ENCODE results near the gene SULF2.

Gene SULF2

DNA sequence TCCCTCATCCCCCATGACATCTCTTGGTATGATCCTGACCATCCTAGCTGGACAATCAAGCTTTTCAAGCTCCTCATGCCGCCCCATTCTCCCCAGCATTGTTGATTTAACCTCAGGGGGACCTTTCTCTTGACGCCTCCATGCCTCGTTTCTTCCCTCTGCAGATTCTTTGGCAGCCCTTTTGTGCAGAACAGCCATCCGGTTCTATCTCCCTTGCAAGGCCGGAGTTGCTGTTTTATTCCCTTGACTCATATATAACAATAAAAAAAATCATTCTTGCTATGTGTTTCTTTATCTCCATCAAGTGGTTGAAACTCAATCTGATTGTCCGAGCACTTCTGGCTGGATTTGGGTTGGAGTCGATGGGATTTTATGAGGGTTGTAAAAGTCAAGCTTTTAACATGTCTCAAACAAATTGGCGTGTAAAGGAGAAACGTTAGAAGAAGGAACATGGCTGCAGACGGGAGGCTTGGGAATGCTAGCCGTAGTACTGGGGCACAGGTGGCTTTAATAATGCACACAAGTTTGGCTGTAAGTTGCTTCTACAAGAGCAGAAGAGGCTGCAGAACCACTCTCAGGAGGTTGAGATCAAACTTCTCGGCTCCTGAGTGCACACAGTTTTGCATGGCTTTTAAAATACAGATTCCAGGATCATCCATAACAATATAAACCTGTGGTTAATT, 3.9 kb upstream of the SULF2 start:
- peaks cover 0 to 16% (median 3%) of the 10 kb centered on the region in 11 experiments; a peak in 11 of 22 replicates for H4K20me1 ChIP-seq
- no peaks in the 10 kb centered on the region for H3K36me3 ChIP-seq
- H3K27me3 ChIP-seq, result peaks cover 27 to 60% (median 50%) of the 10 kb centered on the region in 11 experiments
- no peak overlapping the region for H3K4me3 ChIP-seq
- H3K4me1 ChIP-seq, result peaks cover 17 to 34% (median 28%) of the 10 kb centered on the region in 10 experiments
- no peak for TF ChIP-seq Cebpa-rat (IDR thresholded peaks at IDR 0.05)
- no peak overlapping the region for H3K4me2 ChIP-seq
- H3K9ac ChIP-seq, result no peak overlapping the region
- H3K9me3 ChIP-seq (replicated peaks in 1 of 11), result no peaks in the 10 kb centered on the region
- no peak overlapping the region for H3K27ac ChIP-seq

DNA sequence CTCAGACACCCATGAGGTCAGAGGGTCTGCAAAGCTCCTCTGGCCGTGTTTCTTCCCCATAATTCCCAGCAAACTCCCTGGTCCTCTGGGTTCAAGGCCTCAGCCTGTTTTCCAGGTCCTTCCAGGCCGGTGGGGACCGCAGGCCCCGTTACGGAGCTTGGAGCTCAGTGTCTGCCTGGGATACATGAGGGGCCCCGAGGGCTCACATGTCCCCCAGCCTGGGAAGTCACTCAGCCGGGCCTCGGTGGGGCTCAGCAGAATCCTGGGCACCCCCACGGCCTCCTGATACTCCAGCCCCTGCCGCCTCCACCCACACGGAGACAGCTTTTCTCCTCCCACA, 3.4 kb upstream of the SULF2 start:
- no peaks in the 10 kb centered on the region for H3K36me3 ChIP-seq
- H3K9me3 ChIP-seq (replicated peaks in 1 of 11), result no peaks in the 10 kb centered on the region
- H3K4me2 ChIP-seq, result no peak overlapping the region
- H3K27ac ChIP-seq, result no peak overlapping the region
- no peak for TF ChIP-seq Cebpa-rat (IDR thresholded peaks at IDR 0.05)
- peaks cover 22 to 39% (median 33%) of the 10 kb centered on the region in 10 experiments for H3K4me1 ChIP-seq
- H3K27me3 ChIP-seq, result peaks cover 32 to 65% (median 55%) of the 10 kb centered on the region in 11 experiments
- peaks cover 0 to 21% (median 9%) of the 10 kb centered on the region in 11 experiments; a peak in 12 of 22 replicates for H4K20me1 ChIP-seq
- no peak overlapping the region for H3K4me3 ChIP-seq
- H3K9ac ChIP-seq, result no peak overlapping the region

DNA sequence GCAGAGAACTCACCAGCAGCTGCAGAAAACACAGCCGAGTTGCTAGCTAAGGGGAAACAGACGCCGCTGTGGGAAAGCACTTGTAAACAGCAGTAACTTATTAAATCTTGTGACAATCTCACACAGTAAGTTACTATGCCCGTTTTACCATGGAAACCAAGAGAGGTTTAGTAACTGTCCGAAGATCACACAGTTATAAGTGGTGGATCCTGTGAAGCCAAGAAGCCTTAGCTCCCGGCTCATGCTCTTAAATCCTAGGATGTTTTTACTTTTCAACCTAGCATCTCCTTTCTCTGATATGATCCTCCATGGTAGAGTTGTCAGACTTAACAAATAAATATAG, 1.5 kb upstream of the SULF2 start:
- Histone ChIP-seq H3K27me3 (peaks cover 47 to 85% (median 74%) of the 10 kb centered on the region in 11 experiments), H3K4me3 (peak overlapping the region in 6 of 10 experiments; percentile 63 to 74 (median 69); a peak in 8 of 20 replicates), H3K9ac (peak overlapping the region in 6 of 11 experiments; percentile 66 to 83 (median 78); a peak in 8 of 22 replicates), H3K4me1 (peaks cover 18 to 31% (median 26%) of the 10 kb centered on the region in 10 experiments), H3K27ac (0 out of 22 replicates have a peak overlapping the region, but pooled peaks of 1 of the 11 experiments have one; percentile 67), H3K4me2 (peak overlapping the region; percentile 83 to 99 (median 93); a peak in 19 of 22 replicates), H3K9me3 (replicated peaks in 1 of 11) (no peaks in the 10 kb centered on the region), H3K36me3 (no peaks in the 10 kb centered on the region), H4K20me1 (peaks cover 0 to 26% (median 19%) of the 10 kb centered on the region in 11 experiments; a peak in 13 of 22 replicates)
- TF ChIP-seq Cebpa-rat (IDR thresholded peaks at IDR 0.05), result no peak

DNA sequence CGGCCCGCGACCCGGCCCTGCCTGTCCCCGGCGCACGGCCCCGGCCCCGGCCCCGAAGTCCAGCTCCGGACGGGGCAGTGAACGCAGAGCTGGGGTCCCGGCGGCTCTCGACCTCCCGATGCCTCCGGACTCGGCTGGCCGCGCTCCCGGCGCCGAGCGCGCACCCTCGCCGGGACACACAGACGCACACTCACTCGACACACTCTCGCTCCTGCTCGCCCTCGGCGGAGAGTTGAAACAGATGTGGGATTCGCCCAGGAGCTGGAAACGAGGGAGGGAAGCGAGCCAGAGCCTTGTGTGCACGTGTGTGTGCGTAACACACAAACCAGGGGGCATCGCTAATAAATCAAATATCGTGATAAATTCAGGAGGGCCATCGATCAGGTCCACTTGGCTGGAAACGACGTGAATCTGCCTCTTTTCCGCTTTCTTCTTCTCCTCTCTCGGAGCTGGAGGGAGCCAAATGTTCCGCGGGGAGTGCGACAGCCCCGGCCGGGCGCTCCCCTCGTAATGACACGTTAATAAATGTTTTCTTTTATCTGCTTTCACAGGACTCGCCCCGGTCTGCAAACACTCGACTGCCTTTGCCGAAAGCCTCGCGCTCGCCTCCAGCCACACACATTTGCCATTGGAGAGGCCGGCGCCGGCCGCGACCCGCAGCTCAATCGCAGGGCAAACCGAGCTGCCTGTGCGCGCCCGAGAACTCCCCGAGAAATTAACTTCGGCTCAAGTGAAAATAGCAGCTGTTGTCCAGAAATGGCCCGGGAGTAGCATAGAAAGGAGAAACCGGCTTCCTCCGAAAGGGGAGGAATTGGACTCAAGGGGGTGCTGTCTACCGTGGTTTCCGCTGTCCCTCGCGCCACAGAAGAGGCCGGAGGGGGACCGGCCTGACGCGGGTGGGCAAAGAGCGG, 828 bp upstream of the SULF2 start:
- no peak for TF ChIP-seq Cebpa-rat (IDR thresholded peaks at IDR 0.05)
- Histone ChIP-seq H3K4me3 (peak overlapping the region; percentile 42 to 74 (median 63)), H3K9me3 (replicated peaks in 1 of 11) (no peaks in the 10 kb centered on the region), H3K9ac (peak overlapping the region; percentile 60 to 83 (median 75)), H4K20me1 (peaks cover 0 to 32% (median 19%) of the 10 kb centered on the region in 11 experiments; a peak in 13 of 22 replicates), H3K4me2 (peak overlapping the region; percentile 83 to 99 (median 93)), H3K4me1 (peaks cover 17 to 35% (median 23%) of the 10 kb centered on the region in 10 experiments; a peak in 19 of 20 replicates), H3K36me3 (no peaks in the 10 kb centered on the region), H3K27me3 (peaks cover 47 to 91% (median 79%) of the 10 kb centered on the region in 11 experiments), H3K27ac (peak overlapping the region; percentile 29 to 76 (median 67); a peak in 17 of 22 replicates)

DNA sequence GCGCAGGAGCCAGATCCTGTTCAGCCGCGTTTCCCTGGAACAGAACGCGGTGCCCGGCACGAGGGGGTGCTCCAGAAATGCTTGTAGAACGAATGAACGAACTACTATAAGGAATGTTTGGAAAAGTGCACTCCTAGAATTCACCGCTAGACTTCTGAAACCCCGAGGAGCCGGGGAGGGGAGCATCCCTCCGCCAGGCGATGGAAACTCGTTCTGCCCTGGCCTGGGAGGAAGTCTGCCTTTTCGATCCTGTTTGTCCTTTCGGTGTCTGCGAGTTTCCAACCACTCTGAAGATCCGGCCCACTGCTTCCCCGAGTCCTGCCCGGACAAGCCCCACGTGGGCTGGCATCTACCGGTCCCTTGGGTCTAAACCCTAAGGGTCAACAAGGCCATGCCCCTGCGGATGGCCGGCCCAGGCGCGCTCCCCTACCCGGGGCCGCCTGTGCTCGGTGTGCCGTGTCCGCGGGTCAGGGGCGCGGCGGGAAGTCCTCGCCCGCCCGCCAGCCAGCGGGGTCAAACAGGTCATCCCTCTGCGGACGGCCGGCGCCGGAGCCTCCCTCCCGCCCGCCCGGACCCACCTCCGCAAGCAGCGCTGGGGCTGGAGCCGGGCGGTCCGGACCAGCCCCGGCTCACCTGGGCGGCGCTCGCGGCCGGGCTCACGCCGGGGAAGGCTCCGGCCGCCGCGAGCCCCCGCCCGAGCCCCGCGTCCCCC, 526 bp downstream of the SULF2 start:
- Histone ChIP-seq H3K9me3 (replicated peaks in 1 of 11) (no peaks in the 10 kb centered on the region), H3K36me3 (no peaks in the 10 kb centered on the region), H4K20me1 (peaks cover 0 to 37% (median 19%) of the 10 kb centered on the region in 11 experiments; a peak in 13 of 22 replicates), H3K4me2 (peak overlapping the region; percentile 83 to 99 (median 94)), H3K9ac (peak overlapping the region; percentile 42 to 79 (median 62); a peak in 20 of 22 replicates), H3K4me1 (peaks cover 17 to 35% (median 23%) of the 10 kb centered on the region in 10 experiments; a peak in 19 of 20 replicates), H3K4me3 (peak overlapping the region; percentile 51 to 74 (median 63)), H3K27ac (peak overlapping the region in 8 of 11 experiments; percentile 5 to 70 (median 44); a peak in 9 of 22 replicates), H3K27me3 (peaks cover 47 to 87% (median 79%) of the 10 kb centered on the region in 11 experiments)
- TF ChIP-seq Cebpa-rat (IDR thresholded peaks at IDR 0.05), result no peak

DNA sequence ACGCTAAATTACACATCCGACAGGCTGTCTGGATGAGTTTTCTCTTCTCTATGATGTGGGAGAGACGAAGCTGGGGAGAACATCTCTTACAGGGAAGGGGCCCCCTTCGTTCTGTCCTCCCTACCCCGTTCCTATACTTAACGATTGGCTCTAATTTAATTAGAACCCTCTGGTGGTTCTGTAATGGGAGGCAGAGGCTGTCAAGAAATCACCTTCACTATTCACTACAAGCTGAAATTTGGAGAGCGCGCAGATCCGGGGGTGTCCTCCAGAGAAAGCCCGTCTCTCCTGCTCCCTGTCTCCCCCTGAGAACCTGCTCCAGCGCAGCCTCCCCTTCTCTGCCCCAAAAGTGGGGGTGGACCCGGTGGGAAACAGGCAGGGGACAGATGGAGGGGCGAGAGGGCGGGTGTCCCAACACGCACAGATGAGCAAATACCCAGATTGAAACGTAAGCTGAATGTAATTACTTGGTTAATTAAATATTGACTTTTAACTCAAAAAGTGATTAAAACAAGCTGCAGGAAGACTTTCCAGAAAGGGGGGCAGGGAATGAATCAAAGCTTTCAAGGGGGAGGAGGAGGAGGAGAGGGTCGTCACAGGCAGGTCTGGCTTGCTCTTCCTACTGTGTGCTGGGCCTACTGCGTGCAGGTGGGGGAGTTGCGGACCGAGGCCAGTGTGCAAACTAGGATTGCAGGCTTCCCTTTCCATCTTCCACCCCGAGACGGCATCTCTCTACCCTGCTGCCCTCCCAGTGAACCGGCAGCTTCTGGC, 1.3 kb downstream of the SULF2 start:
- peak overlapping the region in 9 of 11 experiments; percentile 21 to 79 (median 72); a peak in 12 of 22 replicates for H3K9ac ChIP-seq
- peaks cover 47 to 80% (median 76%) of the 10 kb centered on the region in 11 experiments for H3K27me3 ChIP-seq
- peak overlapping the region in 1 of 11 experiments; percentile 56; a peak in 2 of 22 replicates for H3K27ac ChIP-seq
- H4K20me1 ChIP-seq, result peaks cover 0 to 37% (median 19%) of the 10 kb centered on the region in 11 experiments; a peak in 13 of 22 replicates
- no peak for TF ChIP-seq Cebpa-rat (IDR thresholded peaks at IDR 0.05)
- H3K36me3 ChIP-seq, result no peaks in the 10 kb centered on the region
- peaks cover 17 to 35% (median 23%) of the 10 kb centered on the region in 10 experiments; a peak in 19 of 20 replicates for H3K4me1 ChIP-seq
- H3K4me3 ChIP-seq, result peak overlapping the region; percentile 51 to 74 (median 63)
- peak overlapping the region; percentile 83 to 99 (median 94) for H3K4me2 ChIP-seq
- no peaks in the 10 kb centered on the region for H3K9me3 ChIP-seq (replicated peaks in 1 of 11)

DNA sequence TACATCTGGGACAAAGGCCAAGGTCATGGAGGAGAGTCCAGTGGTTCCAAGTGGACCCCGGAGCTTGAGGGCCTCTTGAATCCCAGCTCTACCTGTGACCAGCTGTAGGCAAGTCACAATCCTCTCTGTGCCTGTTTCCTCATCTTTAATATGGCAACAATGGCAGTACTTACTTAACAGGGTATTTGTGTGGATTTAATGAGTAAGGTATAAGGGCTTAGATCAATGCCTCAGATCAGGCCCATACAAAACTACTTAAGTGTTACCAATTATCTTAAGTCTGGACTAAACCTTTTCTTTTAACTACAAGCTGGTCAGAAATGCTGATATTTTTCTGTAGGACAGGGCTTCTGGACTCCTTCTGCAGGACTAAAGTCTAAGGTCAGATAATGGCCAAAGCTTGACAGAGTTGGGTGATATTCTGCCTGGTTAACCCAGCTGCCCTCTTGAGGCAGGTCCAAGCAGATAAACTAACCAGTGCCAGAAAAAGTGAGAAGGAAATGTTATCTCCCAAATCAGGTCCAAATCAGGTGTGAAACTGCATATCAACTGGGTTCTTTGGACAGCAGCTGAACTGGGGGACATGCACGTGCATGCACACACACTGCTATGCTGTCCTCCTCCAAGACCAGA, 2.2 kb downstream of the SULF2 start:
- no peak overlapping the region for H3K27ac ChIP-seq
- no peaks in the 10 kb centered on the region for H3K9me3 ChIP-seq (replicated peaks in 1 of 11)
- peaks cover 0 to 37% (median 19%) of the 10 kb centered on the region in 11 experiments; a peak in 13 of 22 replicates for H4K20me1 ChIP-seq
- H3K4me1 ChIP-seq, result peaks cover 17 to 35% (median 23%) of the 10 kb centered on the region in 10 experiments; a peak in 19 of 20 replicates
- peak overlapping the region in 3 of 11 experiments; percentile 90 to 99 (median 96); a peak in 5 of 22 replicates for H3K4me2 ChIP-seq
- peak overlapping the region in 1 of 11 experiments; percentile 21; a peak in 1 of 22 replicates for H3K9ac ChIP-seq
- peaks cover 42 to 70% (median 66%) of the 10 kb centered on the region in 11 experiments for H3K27me3 ChIP-seq
- no peak for TF ChIP-seq Cebpa-rat (IDR thresholded peaks at IDR 0.05)
- peak overlapping the region in 1 of 10 experiments; percentile 69; a peak in 1 of 20 replicates for H3K4me3 ChIP-seq
- no peaks in the 10 kb centered on the region for H3K36me3 ChIP-seq

Data from BLaER1 treated with 17β-estradiol and CSF1 and Interleukin-3, amounts not matched to agents 10 nM and 100 nM (cell line).